SK-N-SH treated with all-trans-retinoic acid at 6 μM for 48 hours (cell line): ENCODE measurements around the gene SYP.

Source experiments
- ATAC-seq: fragments of 200-7000 bp; cut with Tn5 transposase; 3 replicates; pipeline ENCODE4 v1.9.1; 2020; ENCODE audit warnings: mild to moderate bottlenecking, moderate library complexity
- ARNTL ChIP-seq: fragments of 450-650 bp; formaldehyde crosslinking; IDR thresholded peaks from 2 replicates; pipeline ENCODE4 v1.5.0; 2020; ENCODE audit warnings: low read depth, mild to moderate bottlenecking, moderate library complexity, borderline replicate concordance
- BACH2 ChIP-seq: fragments of 250-450 bp; sonication (Bioruptor Pico); IDR thresholded peaks from 2 replicates; pipeline ENCODE4 v1.9.0; 2021; ENCODE audit warnings: mild to moderate bottlenecking, borderline replicate concordance
- CSDC2 ChIP-seq: fragments of 250-450 bp; sonication (Bioruptor Pico); IDR thresholded peaks from 2 replicates; pipeline ENCODE4 v1.5.0; 2020; ENCODE audit warnings: mild to moderate bottlenecking, moderate library complexity
- CSRNP3 ChIP-seq: fragments of 250-450 bp; sonication (Bioruptor Pico); IDR thresholded peaks from 2 replicates; pipeline ENCODE4 v1.5.1; 2021; ENCODE audit warnings: mild to moderate bottlenecking, moderate library complexity
- GLIS3 ChIP-seq: fragments of 250-450 bp; sonication (Bioruptor Pico); IDR thresholded peaks from 2 replicates; pipeline ENCODE4 v1.5.0; 2020; ENCODE audit warnings: mild to moderate bottlenecking, moderate library complexity
- PATZ1 ChIP-seq: fragments of 250-450 bp; sonication (Bioruptor Pico); IDR thresholded peaks from 2 replicates; pipeline ENCODE4 v1.8.0; 2020; ENCODE audit warnings: mild to moderate bottlenecking, moderate library complexity, borderline replicate concordance
- POU6F1 ChIP-seq: fragments of 250-450 bp; sonication (Bioruptor Pico); IDR thresholded peaks from 2 replicates; pipeline ENCODE4 v1.8.0; 2021; ENCODE audit warnings: low read depth, mild to moderate bottlenecking, moderate library complexity, borderline replicate concordance
- PPARA ChIP-seq: fragments of 250-450 bp; sonication (Bioruptor Pico); IDR thresholded peaks from 2 replicates; pipeline ENCODE4 v1.5.0; 2020; ENCODE audit warnings: mild to moderate bottlenecking, borderline replicate concordance
- RARB ChIP-seq: fragments of 250-450 bp; sonication (Bioruptor Pico); IDR thresholded peaks from 2 replicates; pipeline ENCODE4 v1.8.0; 2021; ENCODE audit warnings: mild to moderate bottlenecking, moderate library complexity
- SNAI2 ChIP-seq: fragments of 250-450 bp; sonication (Bioruptor Pico); IDR thresholded peaks from 2 replicates; pipeline ENCODE4 v1.5.0; 2020; ENCODE audit warnings: mild to moderate bottlenecking, moderate library complexity
- TCF4 ChIP-seq: fragments of 250-450 bp; sonication (Bioruptor Pico); IDR thresholded peaks from 2 replicates; pipeline ENCODE4 v1.8.0; 2021; ENCODE audit warnings: mild to moderate bottlenecking, moderate library complexity, borderline replicate concordance
- TOX ChIP-seq: fragments of 250-450 bp; sonication (Bioruptor Pico); IDR thresholded peaks from 2 replicates; pipeline ENCODE4 v1.8.0; 2021; ENCODE audit warnings: mild to moderate bottlenecking, moderate library complexity, borderline replicate concordance
- ZC3H10 ChIP-seq: fragments of 250-450 bp; sonication (Bioruptor Pico); IDR thresholded peaks from 2 replicates; pipeline ENCODE4 v1.5.1; 2021; ENCODE audit warnings: mild to moderate bottlenecking, moderate library complexity
- ZFP3 ChIP-seq: fragments of 250-450 bp; sonication (Bioruptor Pico); IDR thresholded peaks from 2 replicates; pipeline ENCODE4 v1.5.0; 2020; ENCODE audit warnings: mild to moderate bottlenecking, moderate library complexity
- ZFP30 ChIP-seq: fragments of 450-650 bp; formaldehyde crosslinking; IDR thresholded peaks from 2 replicates; pipeline ENCODE4 v1.5.0; 2022; ENCODE audit warnings: mild to moderate bottlenecking, moderate library complexity
- ZNF565 ChIP-seq: fragments of 450-650 bp; formaldehyde crosslinking; conservative IDR thresholded peaks from 2 replicates; pipeline ENCODE4 v1.5.0; 2020; ENCODE audit warnings: low read depth, mild to moderate bottlenecking, moderate library complexity
- ZNF70 ChIP-seq: fragments of 450-650 bp; formaldehyde crosslinking; IDR thresholded peaks from 2 replicates; pipeline ENCODE4 v1.5.0; 2020; ENCODE audit warnings: mild to moderate bottlenecking, moderate library complexity
- ZNF8 ChIP-seq: fragments of 450-650 bp; formaldehyde crosslinking; IDR thresholded peaks from 2 replicates; pipeline ENCODE4 v1.5.0; 2020; ENCODE audit warnings: mild to moderate bottlenecking, moderate library complexity
- TF ChIP-seq, protein P1 (sequence below): fragments of 250-450 bp; sonication (Bioruptor Pico); IDR thresholded peaks from 2 replicates; pipeline ENCODE4 v1.5.1; 2020; ENCODE audit warnings: low read depth, mild to moderate bottlenecking, moderate library complexity

SYP gene

GRCh38 chrX:49199315-49199595 lies 738 bp downstream of the SYP start:
- ATAC-seq: no peak

DNA sequence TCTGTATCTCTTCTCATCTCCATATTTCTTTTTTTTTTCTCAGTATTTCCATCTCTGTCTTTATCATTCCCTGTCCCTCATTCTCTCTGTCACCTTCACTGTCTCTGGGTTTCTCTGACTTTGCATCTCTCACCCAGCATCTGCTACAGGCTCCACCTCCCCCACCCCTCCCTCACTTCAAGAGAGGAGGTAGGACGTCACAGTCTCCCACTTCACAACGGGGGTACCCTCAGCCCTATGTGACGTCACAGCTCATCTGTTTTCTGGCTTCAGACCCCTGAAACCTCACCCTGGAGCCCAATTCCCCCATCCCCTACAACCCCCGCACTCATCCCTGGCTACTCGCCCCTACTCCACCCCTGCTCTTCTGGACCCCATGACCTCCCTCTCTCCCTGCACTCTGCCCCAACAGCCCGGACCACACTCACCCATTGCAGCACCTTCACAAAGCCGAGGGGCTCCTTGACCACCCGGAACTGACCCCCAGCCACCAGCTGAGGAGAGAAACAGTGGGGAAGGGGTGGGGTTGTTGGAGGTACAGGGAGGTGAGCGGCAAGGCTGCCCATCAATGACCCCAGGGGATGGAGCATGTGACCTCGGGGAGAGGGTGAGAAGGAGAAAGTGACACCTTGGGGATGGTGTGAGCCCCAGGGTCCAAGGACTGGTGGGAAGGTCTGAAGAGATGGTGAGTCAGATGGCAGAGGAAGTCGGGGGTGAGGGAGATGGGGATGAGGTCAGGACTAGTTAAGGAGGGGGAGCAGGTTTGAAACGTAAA lies 1.3 kb downstream of the SYP start:
- ATAC-seq: no peak
- TF ChIP-seq RARB (CRISPR knock-in tag): no peak
- TF ChIP-seq, protein P1, sequence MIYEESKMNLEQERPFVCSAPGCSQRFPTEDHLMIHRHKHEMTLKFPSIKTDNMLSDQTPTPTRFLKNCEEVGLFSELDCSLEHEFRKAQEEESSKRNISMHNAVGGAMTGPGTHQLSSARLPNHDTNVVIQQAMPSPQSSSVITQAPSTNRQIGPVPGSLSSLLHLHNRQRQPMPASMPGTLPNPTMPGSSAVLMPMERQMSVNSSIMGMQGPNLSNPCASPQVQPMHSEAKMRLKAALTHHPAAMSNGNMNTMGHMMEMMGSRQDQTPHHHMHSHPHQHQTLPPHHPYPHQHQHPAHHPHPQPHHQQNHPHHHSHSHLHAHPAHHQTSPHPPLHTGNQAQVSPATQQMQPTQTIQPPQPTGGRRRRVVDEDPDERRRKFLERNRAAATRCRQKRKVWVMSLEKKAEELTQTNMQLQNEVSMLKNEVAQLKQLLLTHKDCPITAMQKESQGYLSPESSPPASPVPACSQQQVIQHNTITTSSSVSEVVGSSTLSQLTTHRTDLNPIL: no peak

More at GRCh38 chrX:49199315-49199595, 738 bp downstream of the SYP start:
- TF ChIP-seq ZC3H10 (CRISPR knock-in tag) (no peak), ARNTL (no peak), PATZ1 (no peak), BACH2 (CRISPR knock-in tag) (no peak), RARB (CRISPR knock-in tag) (no peak), ZFP3 (no peak), CSRNP3 (CRISPR knock-in tag) (no peak), GLIS3 (CRISPR knock-in tag) (no peak), ZNF565 (no peak), ZFP30 (CRISPR knock-in tag) (no peak), SNAI2 (CRISPR knock-in tag) (no peak), TCF4 (CRISPR knock-in tag) (no peak), PPARA (no peak), ZNF70 (CRISPR knock-in tag) (no peak)
- TF ChIP-seq, protein P1: no peak

DNA sequence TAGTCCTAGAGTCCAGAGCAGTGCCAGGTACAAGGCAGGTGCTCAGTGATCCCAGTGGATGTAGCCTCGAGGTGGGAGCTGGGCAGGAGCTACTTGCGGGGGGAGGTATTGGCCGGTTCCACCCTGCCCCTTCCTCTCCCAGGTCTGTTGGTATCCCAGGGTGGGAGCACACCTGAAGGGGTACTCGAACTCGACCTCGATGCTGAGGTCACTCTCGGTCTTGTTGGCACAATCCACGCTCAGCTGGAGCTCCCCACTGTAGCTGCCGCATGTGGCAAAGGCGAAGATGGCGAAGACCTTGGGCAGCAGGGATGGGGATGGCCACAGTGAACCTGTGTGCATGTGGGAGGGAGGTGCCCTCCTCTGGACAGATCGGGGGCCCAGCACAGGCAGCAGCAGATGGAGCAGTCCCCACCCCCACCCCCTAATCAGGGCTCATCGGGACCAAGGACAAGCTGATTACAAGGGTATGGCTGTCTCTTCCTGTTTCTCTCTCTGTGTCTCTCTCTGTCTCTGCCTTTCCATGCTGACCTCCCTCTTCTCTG lies 2.4 kb downstream of the SYP start:
- no peak for TF ChIP-seq CSDC2
- TF ChIP-seq ZNF8 (CRISPR knock-in tag): no peak
- TF ChIP-seq ZFP3: no peak
- no peak for TF ChIP-seq POU6F1 (CRISPR knock-in tag)
- no peak for ATAC-seq

GRCh38 chrX:49193542-49193964 lies 6.4 kb downstream of the SYP start:
- no peak for TF ChIP-seq TCF4 (CRISPR knock-in tag)
- TF ChIP-seq, protein P1: no peak
- no peak for TF ChIP-seq TOX (CRISPR knock-in tag)
- no peak for TF ChIP-seq BACH2 (CRISPR knock-in tag)
- TF ChIP-seq, all 23 proteins: peak for 0
- ATAC-seq: no peak
